ENCODE results near the gene EPHA6.
"Not testable (repeated sequence)": the region's sequence is repeated elsewhere in the genome, so short reads cannot be mapped to it uniquely, and the experiment has no call there.

Gene EPHA6

GRCh38 chr3:97009427-97010019 is 195.1 kb downstream of the EPHA6 start:
- Histone ChIP-seq H3K9me3 (ENCODE audit: severe bottlenecking) (no peaks in the 10 kb centered on the region), H3K4me3 (ENCODE audit: low read depth, low read length) (no peak overlapping the region), H3K36me3 (no peaks in the 10 kb centered on the region), H3K27ac (no peak overlapping the region), H3K27me3 (ENCODE audit: insufficient read depth, low read depth, severe bottlenecking) (no peaks in the 10 kb centered on the region)
- peak; percentile 80 for DNase-seq
- TF ChIP-seq CTCF (IDR thresholded peaks at IDR 0.05; ENCODE audit: low read depth, low read length) = no peak

- DNase-seq = no peak
Observed at GRCh38 chr3:97010881-97011657, 196.7 kb downstream of the EPHA6 start.

GRCh38 chr3:97021778-97022177 is 207.4 kb downstream of the EPHA6 start:
- no peak for DNase-seq
- H3K27me3 ChIP-seq (ENCODE audit: insufficient read depth, low read depth, severe bottlenecking) = no peaks in the 10 kb centered on the region
- no peak for TF ChIP-seq CTCF (IDR thresholded peaks at IDR 0.05; ENCODE audit: low read depth, low read length)
- H3K9me3 ChIP-seq (ENCODE audit: severe bottlenecking) = no peaks in the 10 kb centered on the region
- no peak overlapping the region for H3K4me3 ChIP-seq (ENCODE audit: low read depth, low read length)
- no peaks in the 10 kb centered on the region for H3K36me3 ChIP-seq
- H3K27ac ChIP-seq = no peak overlapping the region

More at GRCh38 chr3:97010881-97011657, 196.7 kb downstream of the EPHA6 start:
- Histone ChIP-seq H3K36me3 (no peaks in the 10 kb centered on the region), H3K9me3 (ENCODE audit: severe bottlenecking) (no peaks in the 10 kb centered on the region), H3K4me3 (ENCODE audit: low read depth, low read length) (no peak overlapping the region), H3K27ac (no peak overlapping the region), H3K27me3 (ENCODE audit: insufficient read depth, low read depth, severe bottlenecking) (no peaks in the 10 kb centered on the region)
- no peak for TF ChIP-seq CTCF (IDR thresholded peaks at IDR 0.05; ENCODE audit: low read depth, low read length)

DNA sequence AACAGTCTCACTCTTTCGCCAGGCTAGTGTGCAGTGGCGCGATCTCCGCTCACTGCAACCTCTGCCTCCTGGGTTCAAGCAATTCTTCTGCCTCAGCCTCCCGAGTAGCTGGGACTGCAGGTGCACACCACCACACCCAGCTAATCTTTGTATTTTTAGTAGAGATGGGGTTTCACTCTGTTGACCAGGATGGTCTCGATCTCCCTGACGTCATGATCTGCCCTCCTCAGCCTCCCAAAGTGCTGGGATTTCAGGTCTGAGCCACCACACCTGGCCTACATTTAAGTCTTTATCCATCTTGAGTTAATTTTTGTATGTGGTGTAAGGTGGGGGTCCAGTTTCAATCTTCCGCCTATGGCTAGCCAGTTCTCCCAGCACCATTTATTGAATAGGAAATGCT is 211.2 kb downstream of the EPHA6 start:
- H3K36me3 ChIP-seq; H3K27ac ChIP-seq; DNase-seq; H3K27me3 ChIP-seq (ENCODE audit: insufficient read depth, low read depth, severe bottlenecking); H3K4me3 ChIP-seq (ENCODE audit: low read depth, low read length); H3K9me3 ChIP-seq (ENCODE audit: severe bottlenecking): not testable (repeated sequence)

DNA sequence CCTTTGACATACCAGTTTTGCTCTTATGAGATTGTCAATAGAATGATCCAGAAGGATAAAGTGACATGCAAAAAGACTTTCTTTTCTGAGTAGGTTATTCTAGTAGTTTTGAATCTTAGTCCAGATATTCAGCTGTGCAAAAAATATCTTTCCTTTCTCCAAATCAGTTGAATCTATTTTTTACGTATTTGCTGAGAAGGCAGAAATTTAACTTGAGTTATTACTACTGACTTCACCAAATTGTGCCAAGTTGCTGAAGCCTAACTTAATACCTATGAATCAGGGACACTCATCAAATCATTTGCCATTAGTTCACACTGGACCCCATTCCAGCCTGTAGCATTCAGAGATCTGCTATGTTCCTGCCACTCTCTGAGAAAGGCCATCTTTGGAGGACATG is 215.6 kb downstream of the EPHA6 start:
- no peaks in the 10 kb centered on the region for H3K9me3 ChIP-seq (ENCODE audit: severe bottlenecking)
- no peak for DNase-seq
- no peak for TF ChIP-seq CTCF (IDR thresholded peaks at IDR 0.05; ENCODE audit: low read depth, low read length)
- H3K4me3 ChIP-seq (ENCODE audit: low read depth, low read length) = no peak overlapping the region
- H3K27ac ChIP-seq = no peak overlapping the region
- H3K36me3 ChIP-seq = no peaks in the 10 kb centered on the region
- H3K27me3 ChIP-seq (ENCODE audit: insufficient read depth, low read depth, severe bottlenecking) = no peaks in the 10 kb centered on the region

- DNase-seq = no peak
- no peak for TF ChIP-seq CTCF (IDR thresholded peaks at IDR 0.05; ENCODE audit: low read depth, low read length)
Observed at GRCh38 chr3:97037294-97037943, 223.0 kb downstream of the EPHA6 start.

More at GRCh38 chr3:97037294-97037943, 223.0 kb downstream of the EPHA6 start:
- H3K9me3 ChIP-seq (ENCODE audit: severe bottlenecking) = no peaks in the 10 kb centered on the region
- H3K27ac ChIP-seq = no peak overlapping the region
- H3K27me3 ChIP-seq (ENCODE audit: insufficient read depth, low read depth, severe bottlenecking) = no peaks in the 10 kb centered on the region
- no peak overlapping the region for H3K4me3 ChIP-seq (ENCODE audit: low read depth, low read length)
- H3K36me3 ChIP-seq = no peaks in the 10 kb centered on the region

Data from WERI-Rb-1 (cell line).